ENCODE measurements around the gene ZDHHC14. TPM values are rescaled to one million over a fixed set of nuclear protein-coding genes. Genes with fewer than 3 reads are reported as not detected.
A peak's percentile ranks its signal among the peaks of the same experiment; 100 is the strongest.

ZDHHC14 gene
- total RNA-seq, 1 experiment from 2014 or later: 1.7 TPM

DNA sequence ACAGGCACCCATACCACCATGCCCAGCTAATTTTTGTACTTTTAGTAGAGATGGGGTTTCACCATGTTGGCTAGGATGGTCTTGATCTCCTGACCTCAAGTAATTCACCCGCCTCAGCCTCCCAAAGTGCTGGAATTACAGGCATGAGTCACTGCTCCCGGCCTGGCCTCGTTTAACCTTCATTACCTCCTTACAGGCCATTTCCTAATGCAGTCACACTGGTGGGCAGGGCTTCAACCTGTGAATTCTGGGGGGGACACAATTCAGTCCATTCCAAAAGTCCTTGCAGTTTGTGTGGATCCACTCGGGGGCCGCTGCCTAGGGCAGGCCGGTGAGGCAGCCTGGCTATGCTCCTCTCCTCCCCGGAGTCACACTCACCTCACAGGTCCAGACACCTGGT, 329.6 kb downstream of the ZDHHC14 start:
- no peak overlapping the region for H3K4me3 Mint-ChIP-seq
- no peak overlapping the region for H3K56ac ChIP-seq (ENCODE audit: insufficient read length, low read depth, low read length)
- H3K4me1 Mint-ChIP-seq: peaks cover 46 to 58% of the 10 kb centered on the region in 2 experiments
- H3K18ac ChIP-seq (ENCODE audit: insufficient read length, low read depth, low read length): no peak overlapping the region
- H3K79me2 ChIP-seq (ENCODE audit: insufficient read depth, low read length): no peaks in the 10 kb centered on the region
- no peak overlapping the region for H2BK12ac ChIP-seq (ENCODE audit: insufficient read length, low read depth, low read length)
- H3K14ac ChIP-seq (ENCODE audit: insufficient read depth, low read length): no peak overlapping the region
- H4K20me1 ChIP-seq (ENCODE audit: control insufficient read depth, insufficient read depth, insufficient read length): no peaks in the 10 kb centered on the region
- H2AK5ac ChIP-seq (ENCODE audit: insufficient read length, low read length): no peak overlapping the region
- H3K9me3 Mint-ChIP-seq: peaks cover 14 to 24% of the 10 kb centered on the region in 2 experiments
- H3K4ac ChIP-seq (ENCODE audit: low read depth, low read length): no peak overlapping the region
- no peak overlapping the region for H3K4me2 ChIP-seq (ENCODE audit: insufficient read depth, insufficient read length, low read length)
- H2BK5ac ChIP-seq (ENCODE audit: insufficient read length, low read length): no peak overlapping the region
- no peak overlapping the region for H3K23ac ChIP-seq (ENCODE audit: insufficient read length, low read depth, low read length)
- no peaks in the 10 kb centered on the region for H3K23me2 ChIP-seq (ENCODE audit: insufficient read length, low read depth, low read length, poor library complexity, severe bottlenecking)
- H3K27me3 Mint-ChIP-seq (ENCODE audit: low read depth): peaks cover 8% of the 10 kb centered on the region
- H3K36me3 Mint-ChIP-seq (ENCODE audit: insufficient read depth in 1 of 3, low read depth in 3 of 3): peaks cover 8 to 16% (median 15%) of the 10 kb centered on the region in 3 experiments
- no peak overlapping the region for H2AFZ ChIP-seq (ENCODE audit: low read length)
- no peak overlapping the region for H3K9ac ChIP-seq (ENCODE audit: extremely low read depth, insufficient read length, low read length)
- H2BK120ac ChIP-seq (ENCODE audit: low read depth, low read length, poor library complexity, severe bottlenecking): no peak overlapping the region
- H3K27ac Mint-ChIP-seq: peak overlapping the region in 1 of 3 experiments; percentile 59; a peak in 1 of 7 replicates
- no peaks in the 10 kb centered on the region for H3K79me1 ChIP-seq (ENCODE audit: insufficient read depth, low read depth, low read length, poor library complexity, severe bottlenecking)
- peaks cover 3% of the 10 kb centered on the region; the same call in 1 of the 2 replicates for H3K4me1 ChIP-seq (ENCODE audit: insufficient read depth, low read length)
- H4K5ac ChIP-seq (ENCODE audit: insufficient read length, low read depth, low read length): no peak overlapping the region
- H2BK15ac ChIP-seq (ENCODE audit: low read depth, low read length): no peak overlapping the region
- no peak overlapping the region for H3K27ac ChIP-seq (ENCODE audit: insufficient read length, low read depth, low read length)
- H4K8ac ChIP-seq (replicated peaks; ENCODE audit: insufficient read length, low read depth, low read length): no peak overlapping the region
- DNase-seq: no peak
- peaks cover 12% of the 10 kb centered on the region for H3K9me3 ChIP-seq (ENCODE audit: control insufficient read depth, low read depth, low read length)
- WGBS (ENCODE audit: extremely low coverage, insufficient read length, low lambda C conversion rate): no CpG with 5 or more reads among the region's 7 CpGs
- H2BK20ac ChIP-seq (ENCODE audit: low read depth, low read length, poor library complexity, severe bottlenecking): no peak overlapping the region
- no peak overlapping the region for H3T11ph ChIP-seq (ENCODE audit: low read length)
- H3K27me3 ChIP-seq (ENCODE audit: insufficient read depth, low read length): no peaks in the 10 kb centered on the region
- no peak for TF ChIP-seq CTCF (conservative IDR thresholded peaks at IDR 0.05)
- H4K91ac ChIP-seq (ENCODE audit: insufficient read length, low read depth, low read length): no peak overlapping the region

All from H9 (cell line).